GM12878 (cell line): ENCODE data around the gene PTMA. TPM values are rescaled to one million over a fixed set of nuclear protein-coding genes. Genes with fewer than 3 reads are reported as not detected.
A peak's percentile ranks its signal among the peaks of the same experiment; 100 is the strongest.

Source experiments
- ATAC-seq: fragments of 200-7000 bp; cut with Tn5 transposase; 3 replicates; pipeline ENCODE4 v1.9.1; 2020; ENCODE audit warnings: mild to moderate bottlenecking, moderate library complexity
- BruUV-seq: library from RNA; stranded (reverse); fragments of 400-500 nt; replicated peaks from 2 replicates; lab custom pipeline; 2021; lab: Mats Ljungman, UMichigan
- CTCF ChIA-PET: fragments of 300-600 bp; sonication (Branson Sonifier 250); formaldehyde crosslinking; extraction: SDS; loops from one replicate; lab custom pipeline; 2021; ENCODE audit warnings: inconsistent platforms; lab: Yijun Ruan, JAX
- POLR2A ChIA-PET: fragments of 350-600 bp; formaldehyde crosslinking; extraction: SDS; loops from one replicate; lab custom pipeline; 2021; ENCODE audit warnings: inconsistent platforms; lab: Charles Lee
- RAD21 ChIA-PET: fragments of 300-600 bp; sonication (Branson Sonifier 250); formaldehyde crosslinking; loops from one replicate; lab custom pipeline; 2023; ENCODE audit warnings: antibody characterized with exemption; ENCODE audit not compliant: unreplicated experiment; lab: Charles Lee
- SMC1A ChIA-PET: fragments of 300-600 bp; sonication (Branson Sonifier 250); formaldehyde crosslinking; loops from one replicate; lab custom pipeline; 2023; ENCODE audit not compliant: unreplicated experiment, uncharacterized antibody; lab: Charles Lee
- DNase-seq: peaks from one replicate; pipeline ENCODE4 v3.0.0-alpha.2; 2011; ENCODE audit warnings: low read depth, low spot score
- FAIRE-seq: peaks from 3 replicates; lab custom pipeline; 2011; peaks lifted over from hg19 to GRCh38; lab: Jason Lieb, UNC
- H2AFZ ChIP-seq: 2 replicates; pipeline ENCODE4 v1.6.0; 2011; ENCODE audit warnings: low read depth, low read length, control low read depth; ENCODE audit not compliant: control insufficient read depth
- H3K27ac ChIP-seq: 2 replicates; pipeline ENCODE4 v1.5.1; 2011; ENCODE audit warnings: control low read depth; ENCODE audit not compliant: control insufficient read depth, insufficient read depth
- H3K27me3 ChIP-seq, 2 experiments: replicated peaks in 1 of 2; 2 replicates each; pipeline versions ENCODE4 v1.6.0 to v1.6.1; 2011; ENCODE audit warnings: low read length in 1 of 2; ENCODE audit not compliant: control insufficient read depth in 2 of 2, insufficient read depth in 2 of 2
- H3K36me3 ChIP-seq, 2 experiments: 2 replicates each; pipeline ENCODE4 v1.5.1; 2011; ENCODE audit warnings: low read length in 1 of 2; ENCODE audit not compliant: control insufficient read depth in 2 of 2, insufficient read depth in 2 of 2
- H3K4me1 ChIP-seq: 2 replicates; pipeline ENCODE4 v1.6.1; 2011; ENCODE audit warnings: mild to moderate bottlenecking, low read length, moderate library complexity, mixed read lengths; ENCODE audit not compliant: control insufficient read depth, insufficient read depth
- H3K4me2 ChIP-seq: 2 replicates; pipeline ENCODE4 v1.6.0; 2011; ENCODE audit warnings: control low read depth; ENCODE audit not compliant: control insufficient read depth, insufficient read depth
- H3K4me3 ChIP-seq: fragments of 200-600 bp; sonication (generic); 2 replicates; pipeline ENCODE4 v1.5.1; 2016
- H3K79me2 ChIP-seq: 2 replicates; pipeline ENCODE4 v1.6.0; 2011; ENCODE audit warnings: low read length; ENCODE audit not compliant: control insufficient read depth, insufficient read depth
- H3K9ac ChIP-seq: 2 replicates; pipeline ENCODE4 v1.8.0; 2011; ENCODE audit warnings: low read length, control low read depth, mixed read lengths; ENCODE audit not compliant: control insufficient read depth, insufficient read depth
- H3K9me3 ChIP-seq: replicated peaks from 3 replicates; pipeline ENCODE4 v1.5.1; 2011; ENCODE audit warnings: mild to moderate bottlenecking, low read length; ENCODE audit not compliant: control insufficient read depth, insufficient read depth
- H4K20me1 ChIP-seq: 2 replicates; pipeline ENCODE4 v1.6.0; 2011; ENCODE audit not compliant: control insufficient read depth, insufficient read depth
- EGR1 ChIP-seq, 2 experiments: IDR thresholded peaks; 1 replicate in 1 of 2; 2 replicates in 1 of 2; pipeline ENCODE4 v1.6.1; 2011 to 2012; ENCODE audit warnings: low read depth in 2 of 2, low read length in 2 of 2, borderline replicate concordance in 1 of 2, mild to moderate bottlenecking in 1 of 2, moderate library complexity in 1 of 2
- HDAC6 ChIP-seq: fragments of 200-600 bp; sonication (generic); IDR thresholded peaks from one replicate; pipeline ENCODE4 v1.8.0; 2017; ENCODE audit warnings: antibody characterized with exemption; ENCODE audit not compliant: unreplicated experiment
- IRF3 ChIP-seq: fragments of 450-650 bp; IDR thresholded peaks from 2 replicates; pipeline ENCODE4 v1.6.1; 2014; ENCODE audit warnings: mild to moderate bottlenecking
- NBN ChIP-seq: fragments of 450-650 bp; IDR thresholded peaks from 2 replicates; pipeline ENCODE4 v1.6.1; 2016
- NR2F1 ChIP-seq: fragments of 450-650 bp; conservative IDR thresholded peaks from 2 replicates; pipeline ENCODE4 v1.6.1; 2017; ENCODE audit warnings: mild to moderate bottlenecking
- RAD21 ChIP-seq: IDR thresholded peaks from 2 replicates; pipeline ENCODE4 v1.6.1; 2011; ENCODE audit warnings: mild to moderate bottlenecking, low read depth, low read length, moderate library complexity; ENCODE audit not compliant: insufficient read depth
- RAD51 ChIP-seq: fragments of 450-650 bp; IDR thresholded peaks from 2 replicates; pipeline ENCODE4 v1.6.1; 2016; ENCODE audit warnings: moderate library complexity, mild to moderate bottlenecking, inconsistent platforms
- USF1 ChIP-seq: IDR thresholded peaks from 2 replicates; pipeline ENCODE4 v1.6.1; 2011; ENCODE audit warnings: borderline replicate concordance, low read depth, mild to moderate bottlenecking, moderate library complexity, mixed read lengths, low read length; ENCODE audit not compliant: insufficient read depth; ENCODE audit errors: extremely low read length
- USF2 ChIP-seq: IDR thresholded peaks from 2 replicates; pipeline ENCODE4 v1.6.1; 2011; ENCODE audit warnings: low read depth, low read length, improper control_type of control experiment, borderline replicate concordance
- YY1 ChIP-seq: IDR thresholded peaks from 2 replicates; pipeline ENCODE4 v1.6.1; 2011; ENCODE audit warnings: low read depth, mild to moderate bottlenecking, low read length
- ZNF687 ChIP-seq: fragments of 450-650 bp; IDR thresholded peaks from 2 replicates; pipeline ENCODE4 v1.6.1; 2017; ENCODE audit warnings: mild to moderate bottlenecking, moderate library complexity
- WGBS: methylation state at CpG from one replicate; pipeline ENCODE4 v1.1.6; 2016; ENCODE audit warnings: low lambda C conversion rate; ENCODE audit not compliant: insufficient replicate concordance, insufficient coverage; ENCODE audit errors: missing lambda C conversion rate; 5-methylcytosine and 5-hydroxymethylcytosine counted together
- in situ Hi-C: fragments of 300-500 bp; cut with MboI; formaldehyde crosslinking; loops from 9 replicates; pipeline ENCODE4 v1.14.3; 2018; ENCODE audit warnings: mixed read lengths
- intact Hi-C: fragments of 100-400 bp; cut with micrococcal nuclease; formaldehyde crosslinking; loops from one replicate; pipeline ENCODE4 v1.14.2; 2022; ENCODE audit not compliant: unreplicated experiment
- polyA plus RNA-seq, 11 experiments: library from polyadenylated mRNA; depleted of rRNA in 4 of 11; unstranded in 6 of 11; stranded (reverse) in 5 of 11; fragments of >200 nt; fragmentation: Nextera tagmentation in 4 of 11; fragmentation: Illumina TruSeq in 1 of 11; extraction: Ambion mirVana in 4 of 11; extraction: Trizol in 1 of 11; gene quantifications; 1 replicate in 1 of 11; 2 replicates in 10 of 11; pipeline versions ENCODE4 v1.2.1 to v1.2.3, GENCODE V29; 2011 to 2016; ENCODE audit warnings: inconsistent platforms in 2 of 11, missing spikeins in 2 of 11, low read depth in 1 of 11
- total RNA-seq, 4 experiments: library from RNA; depleted of rRNA in 3 of 4; stranded (reverse); fragments of >200 nt in 3 of 4; fragmentation: Illumina TruSeq in 1 of 4; extraction: Trizol in 1 of 4; gene quantifications; 2 replicates each; pipeline versions ENCODE4 v1.2.1 to v1.2.3, GENCODE V29; 2013 to 2021

Gene PTMA
- total and polyA plus RNA-seq, 10 of the 15 experiments (the other 5 are each of a cell fraction or from before 2014, with no cell fraction given), result 1,144 to 5,018 (median 3,464) TPM

- TF ChIP-seq RAD21, result peak; percentile 91
Observed at GRCh38 chr2:231677632-231678104, 30.7 kb upstream of the PTMA start (continued).

GRCh38 chr2:231679908-231680284 lies 28.4 kb upstream of the PTMA start:
- peak; percentile 46 for ATAC-seq
- Histone ChIP-seq H3K79me2 (peaks cover 4% of the 10 kb centered on the region), H3K36me3 (no peaks in the 10 kb centered on the region)
- TF ChIP-seq USF1, result peak; percentile 60
- peak in 1 of 2 experiments; percentile 82; a peak in 2 of 3 replicates for TF ChIP-seq EGR1 (IDR thresholded peaks at IDR 0.05; ENCODE audit: borderline replicate concordance in 1 of 2, low read depth in 2 of 2, low read length in 2 of 2)
- no peak for TF ChIP-seq RAD21
- no peak for TF ChIP-seq HDAC6
- TF ChIP-seq NR2F1, result peak; percentile 35; the same call in 1 of the 2 replicates
- TF ChIP-seq ZNF687, result peak; percentile 28; the same call in 1 of the 2 replicates
- peak; percentile 42; the same call in 1 of the 2 replicates for TF ChIP-seq USF2
- peak; percentile 77 for TF ChIP-seq RAD51
- TF ChIP-seq YY1, result peak; percentile 48; the same call in 1 of the 2 replicates
- no peak for TF ChIP-seq IRF3
- TF ChIP-seq NBN, result 0 out of 2 replicates have a peak, but pooled peaks have one; percentile 1
- TF ChIP-seq, all 136 proteins: peak for 8
- RAD21 ChIA-PET, result interaction anchor here (1.0 to 24.6 kb wide), 3 partner anchors 27 to 67 kb away, joined by 6 to 463 read pairs (median 10); partner anchors contain the start of gene PTMA
- H3K27ac ChIP-seq, result peak overlapping the region; percentile 99
- CTCF ChIA-PET, result interaction anchor here (1.0 to 22.2 kb wide), 7 partner anchors 24 to 71 kb away, joined by 3 to 811 read pairs (median 9); no protein-coding TSS in a partner anchor
- peak overlapping the region; percentile 93 for H3K9ac ChIP-seq
- DNase-seq (no peak), FAIRE-seq (no peak)
- H2AFZ ChIP-seq, result peak overlapping the region; percentile 71
- H3K4me2 ChIP-seq, result peak overlapping the region; percentile 99
- WGBS, result 15% methylated on average over 11 of the region's 11 CpGs
- POLR2A ChIA-PET, result interaction anchor here (1.0 to 2.5 kb wide), 6 partner anchors 8 to 67 kb away, joined by 3 to 11 read pairs (median 6); no protein-coding TSS in a partner anchor
- H3K9me3 ChIP-seq, result no peaks in the 10 kb centered on the region; the same call in 2 of the 3 replicates
- H3K4me3 ChIP-seq, result peak overlapping the region; percentile 87; the same call in 1 of the 2 replicates
- no peaks in the 10 kb centered on the region for H4K20me1 ChIP-seq
- no TSS peak for BruUV-seq
- H3K4me1 ChIP-seq, result peaks cover 36% of the 10 kb centered on the region
- intact Hi-C loops (no loop called here), in situ Hi-C loops (loop anchor here (5.0 kb wide), 1 partner anchor 37 kb away; no protein-coding TSS in a partner anchor)
- no peaks in the 10 kb centered on the region for H3K27me3 ChIP-seq
- SMC1A ChIA-PET, result interaction anchor here (1.1 to 10.0 kb wide), 2 partner anchors 34 to 74 kb away, joined by 3 to 343 read pairs; partner anchors contain the start of gene PTMA
